Measurements from ENCODE around the gene ITIH4. TPM values are rescaled to one million over a fixed set of nuclear protein-coding genes. Genes with fewer than 3 reads are reported as not detected.

The ITIH4 gene
- total and polyA plus RNA-seq, 10 of the 15 experiments (the other 5 are each of a cell fraction or from before 2014, with no cell fraction given), result 0.64 to 4.1 (median 1.3) TPM

DNA sequence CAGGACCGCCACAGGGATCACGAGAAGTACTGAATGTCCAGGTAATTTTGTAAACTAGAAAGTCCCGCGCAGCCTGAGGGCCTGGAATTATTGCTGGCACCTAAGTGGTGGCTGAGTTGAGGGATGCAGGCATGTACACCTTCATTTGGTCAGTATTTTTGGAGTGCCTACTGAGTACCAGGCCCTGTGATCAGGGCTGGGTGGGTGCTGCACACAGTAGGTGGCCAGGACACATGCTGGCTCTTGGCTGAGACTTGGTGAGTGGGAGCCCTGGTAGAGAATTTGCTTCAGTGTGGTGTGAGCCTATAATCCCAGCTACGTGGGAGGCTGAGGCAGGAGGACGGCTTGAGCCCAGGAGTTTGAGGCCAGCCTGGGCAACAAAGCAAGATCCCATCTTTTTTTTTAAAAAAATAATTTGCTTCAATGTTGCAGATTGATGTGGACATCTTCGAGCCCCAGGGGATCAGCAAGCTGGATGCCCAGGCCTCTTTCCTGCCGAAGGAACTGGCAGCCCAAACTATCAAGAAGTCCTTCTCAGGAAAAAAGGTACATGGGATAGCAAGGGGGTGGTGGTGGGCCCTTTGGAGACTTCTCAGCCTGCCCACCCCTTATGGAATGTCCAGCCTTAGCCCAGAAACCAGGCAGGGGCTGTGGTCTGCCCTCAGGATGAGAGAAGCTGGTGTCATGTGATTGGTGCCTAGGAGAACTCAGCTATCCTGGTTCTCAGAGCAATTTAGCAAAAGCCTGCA, 50.5 kb downstream of the ITIH4 start (continued):
- TF ChIP-seq, protein P1, sequence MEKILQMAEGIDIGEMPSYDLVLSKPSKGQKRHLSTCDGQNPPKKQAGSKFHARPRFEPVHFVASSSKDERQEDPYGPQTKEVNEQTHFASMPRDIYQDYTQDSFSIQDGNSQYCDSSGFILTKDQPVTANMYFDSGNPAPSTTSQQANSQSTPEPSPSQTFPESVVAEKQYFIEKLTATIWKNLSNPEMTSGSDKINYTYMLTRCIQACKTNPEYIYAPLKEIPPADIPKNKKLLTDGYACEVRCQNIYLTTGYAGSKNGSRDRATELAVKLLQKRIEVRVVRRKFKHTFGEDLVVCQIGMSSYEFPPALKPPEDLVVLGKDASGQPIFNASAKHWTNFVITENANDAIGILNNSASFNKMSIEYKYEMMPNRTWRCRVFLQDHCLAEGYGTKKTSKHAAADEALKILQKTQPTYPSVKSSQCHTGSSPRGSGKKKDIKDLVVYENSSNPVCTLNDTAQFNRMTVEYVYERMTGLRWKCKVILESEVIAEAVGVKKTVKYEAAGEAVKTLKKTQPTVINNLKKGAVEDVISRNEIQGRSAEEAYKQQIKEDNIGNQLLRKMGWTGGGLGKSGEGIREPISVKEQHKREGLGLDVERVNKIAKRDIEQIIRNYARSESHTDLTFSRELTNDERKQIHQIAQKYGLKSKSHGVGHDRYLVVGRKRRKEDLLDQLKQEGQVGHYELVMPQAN (conservative IDR thresholded peaks at IDR 0.05), result no peak
- no peak for TF ChIP-seq NFIC (IDR thresholded peaks at IDR 0.05; ENCODE audit: low read depth, low read length)
- TF ChIP-seq STAT3 (IDR thresholded peaks at IDR 0.05; ENCODE audit: low read depth, low read length), result no peak
- no peak for TF ChIP-seq SPI1 (IDR thresholded peaks at IDR 0.05; ENCODE audit: borderline replicate concordance, insufficient read depth, low read depth, low read length)
- peak; percentile 3 to 83; a peak in 3 of 4 replicates for TF ChIP-seq IKZF2 (IDR thresholded peaks at IDR 0.05)
- TF ChIP-seq BCL11A (IDR thresholded peaks at IDR 0.05; ENCODE audit: low read depth, low read length), result no peak
- no peak for TF ChIP-seq EED (IDR thresholded peaks at IDR 0.05; ENCODE audit: low read depth)
- no peak for TF ChIP-seq RAD51 (IDR thresholded peaks at IDR 0.05)
- TF ChIP-seq FOS (IDR thresholded peaks at IDR 0.05; ENCODE audit: borderline replicate concordance, extremely low read depth, insufficient read length), result no peak
- TF ChIP-seq MYC (IDR thresholded peaks at IDR 0.05; ENCODE audit: insufficient read depth, insufficient read length, insufficient replicate concordance, low read length, severe bottlenecking), result no peak
- TF ChIP-seq TARDBP (IDR thresholded peaks at IDR 0.05; ENCODE audit: borderline replicate concordance), result no peak
- peak; percentile 93 for TF ChIP-seq DPF2 (IDR thresholded peaks at IDR 0.05)
- peak; percentile 80; the same call in 1 of the 2 replicates for TF ChIP-seq ZNF217 (IDR thresholded peaks at IDR 0.05)

All from GM12878 (cell line).